HG02571 (cell line): ENCODE measurements around the gene CRELD2.

Source experiments
- ATAC-seq: cut with Tn5 transposase; IDR thresholded peaks from one replicate; pipeline ENCODE4 v1.9.1; 2021; ENCODE audit warnings: mild to moderate bottlenecking, moderate library complexity; ENCODE audit not compliant: unreplicated experiment

The CRELD2 gene

DNA sequence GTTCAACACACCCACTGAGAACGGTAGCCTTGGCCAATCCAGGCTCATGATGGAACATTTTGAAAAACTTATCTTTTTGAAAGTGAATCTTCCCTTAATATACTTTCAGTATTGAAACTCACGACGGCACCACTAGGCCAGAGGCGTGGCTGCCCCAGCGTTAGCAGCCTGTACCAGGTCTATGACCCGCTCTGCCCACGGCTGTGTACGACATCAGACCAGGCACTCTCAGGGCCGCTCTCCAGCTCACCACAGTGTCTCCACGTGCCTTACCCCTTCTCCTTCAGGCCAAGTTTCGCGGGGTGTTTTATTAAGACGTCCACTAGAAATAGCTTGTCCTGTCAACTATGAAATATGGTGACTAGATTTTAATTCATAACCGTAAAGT, 31.4 kb upstream of the CRELD2 start:
- ATAC-seq: no peak

DNA sequence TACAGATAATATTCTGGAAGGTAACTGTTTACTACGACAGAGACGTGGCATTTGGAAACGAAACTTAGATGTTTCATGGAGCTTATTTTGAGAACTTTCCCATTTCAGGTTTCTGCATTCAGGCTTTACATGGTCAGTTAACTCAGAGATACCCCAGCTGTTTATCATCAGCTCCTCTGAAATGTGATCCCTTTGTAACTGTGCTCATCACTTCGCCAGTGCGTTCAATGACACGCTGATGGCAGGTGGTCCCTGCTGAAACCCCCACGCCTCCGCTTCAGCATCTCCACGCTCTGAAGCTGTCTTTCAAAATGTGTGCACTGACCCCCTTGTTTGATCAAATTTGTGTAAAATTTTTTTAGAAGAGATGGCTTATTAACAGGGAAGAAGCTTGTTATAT, 30.7 kb upstream of the CRELD2 start:
- ATAC-seq: no peak

DNA sequence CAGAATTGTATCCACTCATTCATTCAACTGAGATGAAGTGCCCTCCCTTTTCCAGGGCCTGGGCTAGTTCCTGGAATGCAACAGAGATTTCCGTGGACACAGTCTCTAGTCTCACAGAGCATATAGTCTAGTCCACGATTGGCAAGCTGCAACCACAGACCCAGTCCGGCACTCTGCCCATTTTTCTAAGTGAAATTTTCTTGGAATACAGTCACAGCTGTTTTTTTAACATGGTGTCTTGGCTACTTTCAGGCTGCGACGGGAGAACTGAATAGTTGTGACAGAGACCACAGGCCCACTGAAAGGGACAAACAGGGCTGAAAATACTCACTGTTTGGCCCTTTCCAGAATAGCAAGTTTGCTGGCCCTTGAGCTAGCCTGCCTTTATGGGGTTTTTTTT, 29.4 kb upstream of the CRELD2 start:
- ATAC-seq: no peak

DNA sequence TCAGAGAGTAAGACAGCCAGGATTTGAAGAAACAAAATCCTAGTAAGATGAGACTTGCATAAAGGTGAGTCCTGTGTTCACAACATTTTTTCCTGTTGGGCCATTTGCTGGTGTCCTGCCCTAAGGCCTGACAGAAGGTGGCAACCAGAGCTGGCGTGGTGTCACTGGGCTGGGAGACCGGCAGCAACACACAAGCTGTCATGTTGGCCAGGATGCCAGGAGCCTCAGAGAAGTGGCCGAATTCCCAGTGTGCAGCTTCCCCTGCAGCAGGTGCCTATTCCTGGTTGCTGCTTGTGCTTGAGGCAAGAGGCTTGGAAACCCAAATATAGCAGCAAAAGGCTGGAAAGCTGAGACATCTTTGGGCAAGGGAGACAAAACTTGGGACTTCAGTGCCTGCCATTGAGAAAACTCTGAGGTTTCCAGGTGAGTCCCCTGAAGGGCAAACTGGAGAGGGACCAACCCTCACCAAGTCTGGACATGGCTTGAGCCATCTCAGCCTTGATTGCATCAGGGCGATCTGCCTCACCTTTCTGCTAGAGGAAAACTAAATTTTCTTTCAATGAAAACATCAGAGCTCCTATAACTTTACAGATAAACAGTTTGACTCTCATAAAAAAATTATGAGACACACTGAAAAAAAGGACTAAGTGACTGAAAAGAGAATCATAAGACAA, 26.1 kb upstream of the CRELD2 start:
- no peak for ATAC-seq

DNA sequence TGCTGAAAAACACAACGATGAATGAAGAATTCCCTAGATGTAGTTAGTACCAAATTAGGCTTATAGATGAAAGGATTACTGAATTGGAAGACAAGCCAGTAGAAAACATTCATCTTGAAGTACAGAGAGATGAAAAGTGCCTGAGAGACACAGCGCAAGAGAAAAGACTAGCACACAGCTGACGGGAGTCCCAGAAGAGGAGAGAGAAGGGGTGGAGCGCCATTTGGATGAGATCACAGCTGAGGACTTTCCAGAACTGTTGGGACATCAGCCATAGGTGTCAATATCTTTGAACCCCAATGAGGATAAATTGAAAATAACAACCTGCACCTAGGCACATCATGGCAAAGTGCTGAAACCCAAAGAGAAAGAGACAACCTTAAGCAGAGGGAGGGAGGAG, 25.4 kb upstream of the CRELD2 start:
- no peak for ATAC-seq

DNA sequence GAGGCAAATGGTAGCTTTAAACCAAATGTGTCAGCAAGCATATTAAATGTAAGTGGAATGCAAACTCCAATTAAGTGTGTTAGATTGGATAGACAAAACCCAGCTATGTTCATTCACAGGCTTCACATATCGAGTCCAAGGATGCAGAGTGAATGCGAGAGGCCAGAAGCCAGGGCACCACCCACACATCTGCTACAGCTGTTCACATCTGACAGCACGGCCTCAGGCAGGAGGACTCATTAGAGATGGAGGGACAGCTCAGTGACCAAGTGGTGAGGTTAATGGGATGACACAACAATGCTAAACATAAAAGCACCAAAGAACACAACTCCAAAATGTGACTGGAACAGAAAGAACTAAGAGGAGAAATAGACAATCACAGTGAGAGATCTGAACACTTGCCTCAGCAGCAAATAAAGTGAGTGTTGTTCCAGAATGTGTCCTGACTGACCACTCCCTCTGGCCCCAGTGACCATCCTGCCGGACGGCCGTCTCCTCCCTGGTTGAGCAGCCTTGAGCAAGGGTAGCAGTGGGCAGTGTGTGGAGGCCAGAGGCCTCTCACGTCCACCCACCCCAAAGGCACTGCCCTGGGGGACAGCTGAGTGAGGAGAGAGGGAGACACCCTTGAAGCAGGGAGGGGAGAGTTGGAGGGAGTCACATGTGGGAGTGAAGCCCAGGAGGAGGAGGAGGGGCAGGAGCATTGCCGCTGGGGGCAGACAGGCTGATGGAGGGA, 23.9 kb upstream of the CRELD2 start:
- ATAC-seq: no peak

DNA sequence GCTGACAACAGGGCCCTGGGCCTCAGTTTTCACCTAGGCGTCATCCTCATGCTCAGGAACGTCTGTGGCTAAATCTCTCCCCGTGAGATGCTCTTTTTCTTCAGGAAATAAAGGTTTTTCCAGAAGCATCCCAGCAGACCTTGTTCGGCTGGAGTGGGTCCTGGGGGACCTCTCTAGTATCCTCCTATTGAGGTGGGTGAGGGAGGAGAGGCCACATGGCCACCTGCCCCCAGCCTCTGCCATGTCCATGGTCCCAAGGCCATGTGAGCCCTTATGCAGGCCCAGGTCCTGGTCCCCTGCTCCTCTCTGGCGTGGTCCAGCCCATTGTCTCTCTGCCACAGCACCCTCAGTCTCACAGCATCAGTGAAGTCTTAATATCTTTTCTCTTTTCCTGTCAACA, 22.2 kb upstream of the CRELD2 start:
- no peak for ATAC-seq

DNA sequence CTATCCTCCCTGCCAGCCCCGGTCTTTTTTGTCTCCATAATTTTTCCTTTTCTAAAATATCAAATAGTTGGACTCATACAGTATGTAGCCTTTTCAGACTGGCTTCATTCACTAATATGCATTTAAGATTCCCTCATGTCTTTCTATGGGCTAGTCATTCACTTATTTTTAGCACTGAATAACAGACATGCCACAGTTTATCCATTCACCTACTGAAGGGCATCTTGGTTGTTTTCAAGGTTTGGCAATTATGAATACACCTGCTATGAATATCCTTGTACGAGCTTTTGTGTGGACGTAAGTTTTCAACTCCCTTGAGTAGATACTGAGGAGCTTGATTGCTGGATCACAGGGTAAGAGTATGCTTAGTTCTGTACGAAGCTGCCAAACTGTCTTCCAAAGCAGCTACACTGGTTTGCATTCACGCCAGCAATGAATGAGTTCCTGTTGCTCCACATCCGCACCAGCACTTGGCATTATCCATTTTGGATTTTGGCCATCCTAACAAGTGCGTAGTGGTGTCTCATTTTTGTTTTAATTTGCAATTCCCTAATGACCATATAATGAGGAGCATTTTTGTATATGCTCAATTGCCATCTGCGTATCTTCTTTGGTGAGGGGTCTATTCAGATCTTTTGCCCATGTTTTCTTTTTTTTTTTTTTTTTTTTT, 21.3 kb upstream of the CRELD2 start:
- ATAC-seq: no peak

DNA sequence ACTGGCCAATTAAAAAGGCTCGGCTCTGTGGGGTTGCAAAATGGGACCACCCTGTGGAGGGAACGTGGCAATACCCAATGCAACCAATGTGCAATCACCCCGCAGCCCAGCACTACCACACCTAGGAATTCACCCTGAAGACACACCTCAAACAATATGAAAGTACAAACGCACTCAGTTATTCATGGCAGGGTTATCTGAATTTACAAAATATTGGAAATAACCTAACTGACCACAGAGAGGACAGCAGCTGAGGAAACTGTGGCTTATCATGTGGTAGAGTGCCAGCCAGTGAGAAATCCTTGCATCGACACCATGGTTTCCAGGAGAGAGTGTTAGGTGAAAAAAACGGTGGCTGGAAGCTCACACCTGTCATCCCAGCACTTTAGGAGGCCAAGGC, 18.9 kb upstream of the CRELD2 start:
- no peak for ATAC-seq

DNA sequence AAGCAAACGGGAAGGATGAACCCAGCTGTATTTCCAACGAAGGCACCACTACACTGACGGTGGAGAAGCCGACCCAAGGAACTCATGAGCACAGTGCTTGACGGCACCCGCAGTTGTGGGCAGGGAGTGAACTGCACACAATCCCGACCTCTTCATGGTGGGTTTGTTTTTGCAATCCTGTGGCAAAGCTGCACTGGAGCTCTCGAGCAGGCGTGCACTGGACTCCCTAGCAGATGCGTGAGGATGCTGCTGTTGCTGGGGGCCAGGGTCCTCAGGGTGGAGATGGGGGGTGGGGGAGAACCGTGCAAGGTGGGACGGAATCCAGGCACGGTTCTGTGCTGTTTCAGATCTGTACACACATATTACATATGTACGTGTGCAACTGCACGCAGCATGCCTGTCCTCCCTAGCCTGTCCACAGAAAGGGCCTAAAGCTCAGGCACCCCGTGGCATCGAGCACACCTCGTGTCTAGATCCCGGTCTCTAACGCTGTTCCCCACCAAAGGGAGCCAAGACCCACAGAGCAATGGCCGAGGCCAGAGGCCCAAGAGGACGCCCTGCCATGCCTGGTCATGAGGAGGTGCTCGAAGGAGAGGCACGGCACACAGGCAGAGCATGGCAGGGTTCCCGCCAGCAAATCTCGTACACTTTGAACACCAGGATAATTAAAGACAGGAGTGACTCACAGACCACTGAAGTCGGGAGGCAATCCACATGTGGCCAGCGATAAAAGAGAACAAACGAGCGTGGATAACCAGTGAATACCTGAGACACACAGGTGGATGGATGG, 17.8 kb upstream of the CRELD2 start:
- no peak for ATAC-seq

DNA sequence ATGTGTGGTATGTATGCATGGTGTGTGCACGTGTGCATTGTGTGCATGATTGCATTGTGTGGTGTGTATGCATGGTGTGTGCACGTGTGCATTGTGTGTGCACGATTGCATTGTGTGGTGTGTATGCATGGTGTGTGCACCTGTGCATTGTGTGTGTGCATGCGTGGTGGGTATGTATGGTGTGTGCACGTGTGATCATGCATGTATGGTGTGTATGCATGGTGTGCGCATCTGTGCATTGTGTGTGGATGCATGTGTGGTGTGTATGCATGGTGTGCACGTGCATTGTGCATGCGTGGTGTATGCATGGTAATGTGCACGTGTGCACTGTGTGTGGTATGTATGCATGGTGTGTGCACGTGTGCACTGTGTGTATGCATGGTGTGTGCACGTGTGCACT, 17.0 kb upstream of the CRELD2 start:
- ATAC-seq: no peak

DNA sequence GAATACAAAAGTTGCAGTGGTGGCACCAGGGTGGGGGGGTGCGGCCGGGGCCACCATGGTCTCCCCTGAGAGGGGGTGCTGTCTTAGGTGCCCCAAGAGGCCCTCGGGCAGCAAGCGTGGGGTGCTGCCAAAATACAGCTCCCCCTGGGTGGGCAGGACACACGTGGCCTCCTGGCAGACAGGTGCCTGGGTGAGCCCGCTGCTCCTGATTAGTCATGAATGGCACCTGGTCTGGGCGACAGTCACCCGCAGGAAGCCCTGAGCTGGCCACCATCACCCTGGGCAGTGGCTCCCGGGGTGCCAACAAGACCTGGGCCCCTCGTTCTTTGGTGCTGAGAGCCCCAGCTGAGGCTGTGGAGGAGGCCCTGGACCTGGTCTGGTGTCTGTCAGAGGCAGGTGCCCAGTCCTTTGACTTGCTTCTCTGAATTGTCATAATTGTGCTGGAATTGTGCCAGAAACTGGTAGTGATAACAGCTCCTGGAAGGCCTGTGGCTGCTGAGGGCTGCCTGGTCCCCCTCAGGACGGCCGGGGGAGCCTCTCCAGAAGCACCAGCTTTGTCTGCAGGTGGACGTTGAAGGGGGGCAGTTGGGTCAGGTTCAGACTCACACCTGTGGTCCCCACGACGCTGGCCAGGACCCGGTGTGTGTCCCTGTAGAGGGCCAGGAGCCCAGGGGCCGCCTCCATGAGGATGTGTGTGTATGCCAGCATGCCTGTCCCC, 15.0 kb upstream of the CRELD2 start:
- ATAC-seq: no peak

DNA sequence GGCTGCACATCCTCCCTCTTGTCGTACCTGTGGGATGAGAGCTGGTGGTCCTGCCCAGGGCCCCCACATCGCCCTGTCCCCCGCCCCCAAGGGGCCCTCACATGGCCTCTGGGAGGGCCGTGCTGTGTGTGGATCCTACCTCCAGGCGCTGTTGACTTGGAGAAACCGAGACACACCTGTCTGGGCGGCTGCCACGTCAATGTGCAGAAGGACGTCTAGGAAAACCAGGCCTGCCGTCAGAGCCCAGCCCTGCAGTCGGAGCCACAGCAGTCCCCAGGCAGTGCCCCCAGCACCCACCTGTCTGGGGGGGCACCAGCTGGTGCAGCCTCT, 14.4 kb upstream of the CRELD2 start:
- ATAC-seq: no peak

DNA sequence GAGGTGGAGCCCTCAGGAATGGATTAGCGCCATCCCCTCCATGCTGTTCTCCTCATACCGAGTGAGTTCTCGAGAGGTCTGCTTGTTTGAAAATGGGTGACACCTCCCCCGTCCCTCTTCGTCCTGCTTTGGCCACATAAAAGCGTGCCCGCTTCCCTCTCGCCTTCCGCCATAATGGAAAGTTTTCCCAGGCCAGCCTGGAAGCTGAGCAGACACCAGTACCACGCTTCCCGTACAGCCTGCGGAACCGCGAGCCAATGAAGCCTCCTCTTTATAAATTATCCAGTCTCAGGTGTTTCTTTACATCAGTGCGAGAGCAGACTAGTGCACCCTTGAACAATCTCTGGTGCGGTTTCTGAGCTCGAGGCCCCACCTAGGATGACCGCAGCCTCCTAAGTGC, 13.0 kb upstream of the CRELD2 start:
- no peak for ATAC-seq

DNA sequence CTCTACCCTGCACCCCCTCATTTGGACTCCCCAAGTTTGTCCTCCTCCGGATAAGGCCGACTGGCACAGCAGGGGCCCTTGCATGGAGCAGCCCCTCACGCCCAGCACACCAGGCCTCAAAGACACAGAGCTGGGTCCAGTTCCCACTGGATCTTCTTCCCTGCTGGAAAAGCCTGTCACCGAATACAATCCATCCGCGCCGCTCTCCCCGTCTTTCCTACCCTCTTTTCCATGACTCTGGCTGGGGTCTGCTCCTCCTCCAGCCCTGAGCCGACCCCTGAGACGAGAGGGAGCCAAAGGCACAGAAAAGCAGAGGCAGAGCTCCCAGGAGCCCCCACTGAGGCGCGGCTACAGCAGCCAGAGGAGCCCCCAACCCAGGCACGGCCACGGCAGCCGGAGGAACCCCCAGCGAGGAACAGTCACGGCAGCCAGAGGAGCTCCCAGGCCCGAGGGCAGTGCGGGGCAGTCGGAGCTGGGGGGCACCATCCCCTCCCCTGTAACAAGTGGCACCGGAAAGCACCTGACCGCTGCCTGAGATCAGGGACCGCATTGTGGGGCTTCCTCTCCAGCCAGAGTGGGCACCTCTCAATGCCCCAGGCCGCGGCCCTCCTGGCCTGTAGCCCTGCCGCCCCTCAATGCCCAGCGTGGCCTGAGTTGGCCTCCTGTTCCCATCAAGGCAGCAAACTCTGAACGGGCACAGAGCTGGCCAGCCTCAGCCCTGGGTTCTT, 12.2 kb upstream of the CRELD2 start:
- ATAC-seq: no peak

DNA sequence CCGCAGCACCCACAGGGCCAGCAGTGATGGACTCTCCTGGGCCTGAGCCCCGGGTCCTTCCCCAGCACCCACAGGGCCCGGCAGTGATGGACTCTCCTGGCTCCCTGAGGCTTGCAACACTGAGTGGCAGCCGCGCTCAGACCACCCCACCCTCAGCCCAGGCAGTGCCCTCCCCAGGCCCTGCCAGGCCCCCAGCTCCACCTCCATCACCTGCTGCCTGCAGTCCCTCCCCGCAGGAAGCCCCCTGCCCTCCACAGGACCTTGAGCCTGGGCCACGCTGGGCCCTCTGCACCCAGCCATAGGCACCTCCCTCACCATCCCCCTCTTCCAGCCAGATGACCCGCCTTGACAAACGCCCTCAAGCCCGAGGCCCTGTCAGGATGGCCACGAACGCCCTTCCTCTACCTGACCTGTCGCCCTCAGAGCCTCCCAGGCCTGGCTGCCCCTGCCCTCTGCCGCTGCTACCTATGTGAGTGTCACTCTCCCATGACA, 11.6 kb upstream of the CRELD2 start:
- no peak for ATAC-seq

DNA sequence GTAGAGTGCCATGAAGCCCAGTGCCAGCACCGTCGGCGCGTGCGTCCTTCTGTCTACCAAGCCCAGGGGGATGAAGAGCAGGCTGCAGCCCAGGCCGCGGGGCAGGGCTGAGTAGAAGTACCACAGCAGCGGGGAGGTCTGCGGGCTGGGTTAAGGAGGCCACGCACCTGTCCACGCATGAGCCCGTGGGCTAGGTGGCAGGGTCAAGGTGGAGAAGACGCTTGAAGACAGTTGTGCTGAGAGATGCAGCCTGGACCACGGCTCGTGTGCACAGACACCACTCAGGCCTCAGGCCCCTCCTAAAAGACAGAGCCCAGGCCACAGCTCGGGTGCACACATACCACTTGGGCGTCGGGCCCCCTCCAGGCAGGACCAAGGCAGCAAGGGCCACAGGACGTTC, 10.6 kb upstream of the CRELD2 start:
- ATAC-seq: no peak

DNA sequence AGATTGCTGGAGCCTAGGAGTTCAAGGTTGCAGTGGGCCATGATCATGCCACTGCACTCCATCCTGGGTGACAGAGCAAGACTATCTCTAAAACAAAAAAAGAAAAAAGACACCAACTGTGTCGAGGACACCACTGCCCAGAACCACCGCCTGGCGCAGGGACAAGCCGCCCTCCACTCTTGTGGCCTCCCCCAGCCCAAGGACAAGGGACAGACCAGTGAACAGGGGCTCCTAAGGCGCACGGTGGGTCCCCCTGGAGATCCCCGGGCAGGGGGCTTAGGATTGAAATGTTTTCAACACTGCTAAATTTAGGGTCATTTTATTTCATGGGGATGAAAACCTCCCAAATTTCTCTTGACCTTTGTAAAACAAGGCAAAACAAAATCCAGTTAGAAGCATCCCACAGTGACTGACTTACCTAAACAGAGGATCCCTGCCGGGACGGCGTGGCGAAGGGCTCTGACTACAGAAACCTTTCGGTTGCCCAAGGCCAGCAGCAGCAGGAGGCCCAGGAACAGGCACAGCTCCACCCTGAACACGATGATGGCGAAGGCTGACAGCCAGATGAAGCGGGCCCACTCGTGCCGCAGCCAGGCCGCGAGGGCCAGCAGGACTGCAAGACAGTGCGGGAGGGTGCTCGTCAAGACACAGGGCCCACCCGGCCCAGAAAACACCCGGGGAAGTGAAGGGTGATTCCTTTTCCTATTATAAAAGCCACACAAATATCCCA, 8.8 kb upstream of the CRELD2 start:
- ATAC-seq: no peak
